Measurements from ENCODE around the gene ABCD4.
A peak's percentile ranks its signal among the peaks of the same experiment; 100 is the strongest.
"Not testable (repeated sequence)": the region's sequence is repeated elsewhere in the genome, so short reads cannot be mapped to it uniquely, and the experiment has no call there.

Gene ABCD4

DNA sequence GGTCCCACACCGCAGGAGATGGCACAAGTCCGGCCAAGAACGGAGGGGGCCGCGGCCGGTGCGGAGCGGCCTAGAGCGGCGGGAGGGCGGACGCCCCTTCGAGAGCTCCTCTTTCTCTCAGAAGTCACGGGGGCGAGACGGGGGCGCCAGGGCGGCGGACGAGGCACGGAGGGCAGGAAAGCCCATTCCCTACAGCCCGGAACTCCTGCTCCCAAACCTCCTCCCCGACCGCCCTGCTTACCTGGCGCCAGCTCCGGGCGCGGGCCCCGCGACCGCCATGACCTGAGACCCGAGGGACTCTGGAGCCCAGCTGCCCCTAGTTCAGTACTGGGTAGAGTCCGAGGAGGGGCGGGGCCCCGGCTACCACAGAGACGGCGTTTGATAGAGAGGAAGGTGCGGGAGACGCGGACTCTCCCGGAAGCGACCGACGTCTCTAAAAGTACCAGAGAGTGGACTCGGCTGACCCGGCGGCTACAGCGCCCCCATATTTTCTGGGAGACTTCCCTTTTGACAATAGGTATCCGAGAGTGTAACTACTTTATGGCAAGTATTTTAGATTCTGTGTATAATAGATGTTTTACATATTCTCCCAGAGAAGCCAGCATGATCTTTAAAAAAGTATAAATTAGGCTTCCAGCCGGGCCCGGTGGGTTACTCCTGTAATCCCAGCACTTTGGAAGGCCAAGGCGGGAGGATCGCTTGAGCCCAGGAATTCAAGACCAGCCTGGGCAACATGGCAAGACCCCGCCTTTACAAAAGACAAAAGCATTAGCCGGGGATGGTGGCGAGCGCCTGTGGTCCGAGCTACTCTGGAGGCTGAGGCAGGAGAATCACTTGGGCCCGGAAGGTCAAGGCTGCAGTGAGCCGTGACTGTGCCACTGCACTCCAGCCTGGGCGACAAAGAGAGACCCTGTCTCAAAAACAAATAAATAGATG lies at the start of gene ABCD4:
Gene ABCD4 (minus strand): TSS at position 301 of the 936 bp plus-strand sequence. CDS start 22 bp downstream, at position 279.
- in situ Hi-C loops (cut with HindIII; ENCODE audit: low pct_unique_long_range_greater_than_20kb, low sequenced_read_pairs), result no loop called here
- DNase-seq (ENCODE audit: low read depth in 1 of 2, low spot score in 1 of 2), result peak; percentile 77 to 97
- TF ChIP-seq JUND (IDR thresholded peaks at IDR 0.05; ENCODE audit: low read depth), result no peak

DNA sequence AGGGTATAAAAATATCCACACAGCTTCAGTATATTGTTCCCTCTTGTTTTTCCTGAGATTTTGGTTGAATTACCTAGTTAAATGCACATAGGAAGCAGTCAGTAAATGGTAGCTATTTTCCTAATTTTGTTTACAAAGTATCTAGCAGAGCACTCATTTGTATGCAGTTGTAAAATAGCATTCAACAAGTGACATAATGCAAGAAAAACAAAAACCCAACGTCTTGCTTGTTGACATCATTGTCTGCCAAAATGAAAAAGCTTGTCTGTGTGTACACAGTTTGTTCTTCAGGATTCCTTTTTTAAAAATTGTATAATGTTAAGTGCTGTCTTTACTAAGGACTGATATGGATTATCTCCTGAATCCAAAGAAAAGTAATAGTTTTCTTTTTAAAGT lies 48.2 kb upstream of the ABCD4 start:
- DNase-seq (ENCODE audit: low read depth in 1 of 2, low spot score in 1 of 2), result no peak
- no peak for TF ChIP-seq JUND (IDR thresholded peaks at IDR 0.05; ENCODE audit: low read depth)
- in situ Hi-C loops (cut with HindIII; ENCODE audit: low pct_unique_long_range_greater_than_20kb, low sequenced_read_pairs), result no loop called here

DNA sequence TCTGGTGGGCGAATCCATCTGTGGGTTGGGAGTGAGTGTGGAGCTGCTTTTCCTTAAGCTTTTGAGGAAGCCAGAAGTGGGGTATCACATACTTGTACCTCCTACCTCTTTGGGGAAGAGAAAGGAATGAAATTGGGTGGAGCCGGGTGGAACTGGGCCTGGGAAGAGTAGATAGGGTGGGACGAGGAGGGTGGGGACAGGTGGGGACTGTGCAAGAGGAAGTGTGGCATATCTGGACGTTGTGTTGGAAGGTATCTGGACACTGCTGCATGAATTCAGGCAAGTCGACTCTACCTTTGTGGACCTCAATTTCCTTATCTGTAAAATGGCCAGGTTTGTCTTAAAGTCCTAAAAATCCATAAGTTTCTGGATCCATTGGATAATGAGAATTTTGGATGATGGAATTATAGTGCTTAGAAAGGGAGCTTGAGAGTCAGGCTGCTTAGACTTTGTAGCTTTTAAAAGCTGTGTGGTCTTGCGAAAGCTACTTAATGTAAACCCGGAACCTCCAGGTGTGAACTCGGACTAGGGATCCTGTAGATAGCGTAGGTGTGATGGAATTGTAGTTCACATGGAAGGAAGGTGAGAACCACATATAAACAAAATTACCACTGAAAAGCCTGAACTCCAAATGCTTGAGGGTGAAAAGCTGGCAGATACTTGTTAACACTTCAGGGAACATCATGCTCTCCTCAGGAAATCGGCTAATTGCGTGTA lies 47.6 kb upstream of the ABCD4 start:
- DNase-seq (ENCODE audit: low read depth in 1 of 2, low spot score in 1 of 2), result no peak
- no peak for TF ChIP-seq JUND (IDR thresholded peaks at IDR 0.05; ENCODE audit: low read depth)
- in situ Hi-C loops (cut with HindIII; ENCODE audit: low pct_unique_long_range_greater_than_20kb, low sequenced_read_pairs), result no loop called here

DNA sequence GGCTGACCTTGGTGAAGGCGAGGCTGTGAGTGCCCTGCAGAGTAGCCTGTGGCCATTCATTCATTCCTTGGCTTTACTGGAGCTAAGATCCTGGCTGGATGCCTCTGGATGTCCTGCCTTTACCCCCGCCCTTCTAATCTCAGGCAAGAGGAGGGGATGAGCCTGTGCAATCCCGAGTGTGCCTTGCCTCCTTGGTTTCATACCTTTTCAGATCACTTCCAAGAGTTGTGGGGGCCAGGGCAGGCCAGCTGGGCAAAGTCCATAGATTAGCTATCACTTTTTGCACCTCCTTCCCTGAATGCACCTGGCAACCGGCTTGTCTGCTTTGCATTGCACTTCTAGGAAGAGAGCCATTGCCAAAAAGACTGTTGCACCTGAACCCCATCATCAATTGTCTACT lies 47.0 kb upstream of the ABCD4 start:
- DNase-seq (ENCODE audit: low read depth in 1 of 2, low spot score in 1 of 2), result no peak
- in situ Hi-C loops (cut with HindIII; ENCODE audit: low pct_unique_long_range_greater_than_20kb, low sequenced_read_pairs), result no loop called here
- no peak for TF ChIP-seq JUND (IDR thresholded peaks at IDR 0.05; ENCODE audit: low read depth)

DNA sequence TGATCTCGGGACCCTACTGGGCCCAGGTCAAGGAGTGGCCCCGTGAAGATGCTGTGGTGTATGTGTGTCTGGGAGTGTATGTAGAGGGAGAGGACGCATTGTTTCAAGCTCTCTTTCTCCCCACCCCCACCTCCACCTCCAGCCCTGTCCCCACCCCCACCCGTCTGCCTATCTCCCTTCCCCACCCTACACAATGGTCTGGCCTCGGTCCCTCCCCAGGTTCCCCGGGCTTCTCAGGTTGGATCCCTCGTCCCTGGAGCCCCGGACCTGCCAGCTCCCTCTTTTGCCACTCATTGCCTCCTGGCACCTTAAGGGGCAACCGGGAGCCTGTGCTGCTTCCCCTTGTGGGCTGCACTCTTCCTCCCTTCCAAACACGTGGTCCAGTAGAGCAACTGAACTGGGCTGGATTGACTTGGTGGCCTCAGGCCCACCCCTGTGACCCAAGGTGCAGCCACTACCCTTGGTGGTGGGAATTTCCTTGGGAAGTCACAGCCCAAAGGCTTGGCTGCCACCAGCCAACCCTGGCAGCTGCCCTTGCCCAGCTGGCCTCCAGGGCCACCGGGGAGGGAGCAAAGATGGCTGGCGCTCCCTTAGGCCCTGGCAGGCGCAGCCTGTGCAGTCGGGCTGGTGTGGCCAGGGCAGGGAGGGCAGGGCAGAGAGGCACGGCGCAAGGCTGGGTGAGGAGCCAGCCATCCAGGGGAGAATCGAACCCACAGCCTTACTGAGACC lies 46.2 kb upstream of the ABCD4 start:
- no peak for TF ChIP-seq JUND (IDR thresholded peaks at IDR 0.05; ENCODE audit: low read depth)
- no peak for DNase-seq (ENCODE audit: low read depth in 1 of 2, low spot score in 1 of 2)
- in situ Hi-C loops (cut with HindIII; ENCODE audit: low pct_unique_long_range_greater_than_20kb, low sequenced_read_pairs), result no loop called here

DNA sequence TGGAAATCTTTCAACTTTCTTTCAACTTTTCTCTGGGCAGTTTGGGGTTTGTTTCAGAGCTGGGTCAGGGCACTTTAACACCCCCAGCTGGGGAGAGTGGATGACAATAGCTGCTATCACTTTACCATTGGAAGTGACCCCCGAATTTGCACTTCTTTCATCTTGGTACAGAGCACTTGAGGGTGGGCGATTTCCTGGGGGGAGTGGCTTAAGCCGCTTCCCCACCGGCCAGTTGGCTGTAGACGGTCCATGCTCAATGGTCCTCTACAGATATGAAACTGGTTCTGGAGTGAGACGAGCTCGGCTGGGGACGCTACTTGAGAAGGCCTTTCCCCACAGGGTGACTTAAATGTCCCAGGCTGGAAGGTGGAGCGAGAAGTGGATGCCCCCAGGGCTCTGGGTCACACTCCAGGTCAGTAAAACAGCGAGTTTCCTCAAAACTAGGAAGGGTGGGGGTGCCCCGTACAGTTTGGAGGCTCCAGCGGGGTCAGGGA lies 45.6 kb upstream of the ABCD4 start, which contains the start of gene VRTN:
Gene VRTN (plus strand): TSS at position 231 of the 494 bp plus-strand sequence. CDS start 8,313 bp downstream, outside the sequence.
- TF ChIP-seq JUND (IDR thresholded peaks at IDR 0.05; ENCODE audit: low read depth), result no peak
- in situ Hi-C loops (cut with HindIII; ENCODE audit: low pct_unique_long_range_greater_than_20kb, low sequenced_read_pairs), result no loop called here
- no peak for DNase-seq (ENCODE audit: low read depth in 1 of 2, low spot score in 1 of 2)

DNA sequence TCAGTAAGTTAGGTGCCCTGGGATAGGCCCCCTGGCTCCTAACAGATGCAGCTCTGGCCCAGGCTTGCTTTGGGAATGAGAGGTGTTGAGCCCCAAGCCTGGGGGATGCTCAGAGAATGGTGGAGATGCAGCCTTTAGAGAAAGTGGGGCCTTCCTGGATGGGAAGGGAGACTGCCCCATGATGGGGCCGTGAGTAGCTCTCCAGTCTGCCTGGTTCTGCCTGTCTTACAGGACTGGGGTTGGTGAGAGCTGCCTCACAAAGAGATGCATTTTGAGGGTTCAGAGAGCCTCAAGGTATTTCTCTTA lies 45.0 kb upstream of the ABCD4 start:
- in situ Hi-C loops (cut with HindIII; ENCODE audit: low pct_unique_long_range_greater_than_20kb, low sequenced_read_pairs), result no loop called here
- DNase-seq (ENCODE audit: low read depth in 1 of 2, low spot score in 1 of 2), result peak in 1 of 2 experiments; percentile 52
- no peak for TF ChIP-seq JUND (IDR thresholded peaks at IDR 0.05; ENCODE audit: low read depth)

DNA sequence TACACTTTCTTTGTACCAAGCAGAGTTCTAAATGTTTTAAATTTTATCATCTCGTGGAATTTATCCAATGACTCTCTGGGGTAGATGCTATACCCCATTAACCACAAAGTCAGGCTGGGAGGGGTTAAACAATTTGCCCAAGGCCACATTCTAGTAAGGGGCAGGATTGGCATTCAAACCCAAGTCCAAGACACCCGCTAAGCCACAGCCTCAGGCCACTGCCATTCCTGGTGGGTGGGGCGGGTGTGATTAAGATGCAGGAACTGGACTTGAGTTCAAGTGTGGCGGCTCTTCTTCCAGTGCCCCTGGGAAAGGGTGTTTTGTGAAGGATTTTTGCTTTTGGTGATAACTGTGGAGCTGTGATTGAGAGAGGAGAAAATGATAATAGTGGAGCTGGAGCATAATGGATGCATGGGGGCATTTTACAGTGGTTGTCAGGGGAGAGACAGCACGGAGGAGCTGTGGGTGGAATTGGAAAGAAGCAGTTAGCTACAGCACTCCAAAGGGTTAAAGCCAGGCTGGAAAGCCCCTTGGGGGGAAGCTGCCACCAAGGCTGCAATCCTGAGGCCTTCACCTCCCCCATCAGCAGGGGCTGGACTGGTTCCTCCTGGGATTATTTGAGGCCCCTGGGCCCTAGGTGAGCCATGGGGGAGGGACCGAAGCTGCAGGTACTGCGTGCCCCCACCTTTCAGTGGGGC lies 44.5 kb upstream of the ABCD4 start:
- in situ Hi-C loops (cut with HindIII; ENCODE audit: low pct_unique_long_range_greater_than_20kb, low sequenced_read_pairs), result no loop called here
- no peak for DNase-seq (ENCODE audit: low read depth in 1 of 2, low spot score in 1 of 2)

DNA sequence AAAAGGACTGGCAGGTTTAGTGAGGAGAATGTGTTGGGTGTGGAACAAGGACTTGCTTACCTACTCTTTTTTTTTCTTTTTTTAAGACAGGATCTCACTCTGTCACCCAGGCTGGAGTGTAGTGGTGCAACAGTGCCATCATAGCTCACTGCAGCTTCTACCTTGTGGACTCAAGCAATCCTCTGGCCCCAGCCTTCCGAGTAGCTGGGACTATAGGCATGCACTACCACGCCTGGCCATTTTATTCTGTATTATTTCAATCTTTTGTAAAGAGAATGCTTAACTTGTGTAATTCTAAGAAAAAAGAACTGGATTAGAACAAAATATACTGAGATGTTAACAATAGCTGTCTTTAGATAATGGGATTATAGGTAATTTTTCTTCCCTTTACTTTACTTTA lies 43.6 kb upstream of the ABCD4 start:
- DNase-seq (ENCODE audit: low read depth in 1 of 2, low spot score in 1 of 2), result no peak
- no peak for TF ChIP-seq JUND (IDR thresholded peaks at IDR 0.05; ENCODE audit: low read depth)
- in situ Hi-C loops (cut with HindIII; ENCODE audit: low pct_unique_long_range_greater_than_20kb, low sequenced_read_pairs), result no loop called here

More for the DNA sequence above, 44.5 kb upstream of the ABCD4 start:
- TF ChIP-seq JUND (IDR thresholded peaks at IDR 0.05; ENCODE audit: low read depth), result no peak

DNA sequence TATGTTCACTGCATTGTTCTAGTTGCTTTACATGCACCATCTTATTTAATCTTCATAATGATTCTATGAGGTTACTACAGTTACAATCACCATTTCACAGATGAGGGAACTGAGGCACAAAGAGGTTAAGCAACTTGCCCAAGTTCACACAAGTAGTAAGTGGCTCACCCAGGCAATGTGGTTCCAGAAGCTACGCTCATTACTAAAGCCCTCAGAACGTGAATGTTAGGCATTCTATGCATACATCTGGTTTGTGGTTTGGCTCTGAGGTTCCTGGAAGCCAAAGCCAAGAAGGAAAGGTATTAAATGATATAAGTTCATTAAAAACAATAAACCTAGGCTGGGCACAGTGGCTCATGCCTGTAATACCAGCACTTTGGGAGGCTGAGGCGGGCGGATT lies 31.2 kb upstream of the ABCD4 start:
- DNase-seq (ENCODE audit: low read depth in 1 of 2, low spot score in 1 of 2), result peak in 1 of 2 experiments; percentile 51
- TF ChIP-seq JUND (IDR thresholded peaks at IDR 0.05; ENCODE audit: low read depth), result no peak
- in situ Hi-C loops (cut with HindIII; ENCODE audit: low pct_unique_long_range_greater_than_20kb, low sequenced_read_pairs), result no loop called here

DNA sequence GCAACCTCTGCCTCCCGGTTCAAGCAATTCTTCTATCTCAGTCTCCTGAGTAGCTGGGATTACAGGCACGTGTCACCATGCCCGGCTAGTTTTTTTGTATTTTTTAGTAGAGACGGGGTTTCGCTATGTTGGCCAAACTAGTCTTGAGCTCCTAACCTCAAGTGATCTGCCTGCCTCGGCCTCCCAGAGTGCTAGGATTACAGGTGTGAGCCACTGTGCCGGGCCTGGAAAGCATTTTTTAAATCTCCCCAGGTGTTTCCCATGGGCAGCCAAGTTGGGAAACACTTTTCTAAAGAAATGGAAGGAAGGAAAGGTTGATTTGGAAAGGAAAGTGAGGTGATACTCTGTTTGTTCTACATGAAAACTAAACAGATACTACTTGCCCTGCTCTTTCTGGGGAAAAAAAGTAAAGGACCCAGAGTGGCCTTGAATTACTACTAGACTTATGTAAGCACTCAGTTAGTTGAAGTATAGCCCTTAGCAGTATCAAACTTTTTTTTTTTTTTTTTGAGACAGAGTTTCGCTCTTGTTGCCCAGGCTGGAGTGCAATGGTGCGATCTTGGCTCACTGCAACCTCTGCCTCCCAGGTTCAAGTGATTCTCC lies 27.3 kb upstream of the ABCD4 start:
- DNase-seq (ENCODE audit: low read depth in 1 of 2, low spot score in 1 of 2); in situ Hi-C loops (cut with HindIII; ENCODE audit: low pct_unique_long_range_greater_than_20kb, low sequenced_read_pairs): not testable (repeated sequence)

All from T47D (cell line).